Endothelial cell of umbilical vein (primary cell): ENCODE results near the gene FABP7. TPM values are rescaled to one million over a fixed set of nuclear protein-coding genes. Genes with fewer than 3 reads are reported as not detected.

Experiments used
- BruUV-seq: library from RNA; stranded (reverse); fragments of 400-500 nt; replicated peaks from 2 replicates; lab custom pipeline; 2021; lab: Mats Ljungman, UMichigan
- CTCF ChIA-PET: fragments of 300-600, 350-600 bp; sonication (Branson Sonifier 250); formaldehyde crosslinking; loops from one replicate; lab custom pipeline; 2021; ENCODE audit warnings: antibody characterized with exemption, inconsistent platforms; lab: Charles Lee
- POLR2A ChIA-PET: fragments of 300-600, 350-600 bp; sonication (Branson Sonifier 250); formaldehyde crosslinking; loops from one replicate; lab custom pipeline; 2021; ENCODE audit warnings: antibody characterized with exemption, inconsistent platforms; lab: Charles Lee
- DNase-seq: peaks from one replicate; pipeline ENCODE4 v3.0.0-alpha.2; 2011; ENCODE audit warnings: low read depth, low spot score
- FAIRE-seq: peaks from 2 replicates; lab custom pipeline; 2011; peaks lifted over from hg19 to GRCh38; lab: Jason Lieb, UNC
- H2AFZ ChIP-seq: 2 replicates; pipeline ENCODE4 v1.6.0; 2012; ENCODE audit warnings: low read depth, low read length, control low read depth, inconsistent platforms
- H3K27ac ChIP-seq: 2 replicates; pipeline ENCODE4 v1.5.1; 2011; ENCODE audit warnings: low read depth, mild to moderate bottlenecking, control low read depth, low read length, moderate library complexity; ENCODE audit not compliant: insufficient read depth
- H3K27me3 ChIP-seq, 2 experiments: 2 replicates each; pipeline versions ENCODE4 v1.6.0 to v1.6.1; 2011; ENCODE audit warnings: low read length in 2 of 2, mixed read lengths in 1 of 2; ENCODE audit not compliant: control insufficient read depth in 2 of 2, insufficient read depth in 2 of 2
- H3K36me3 ChIP-seq, 2 experiments: 2 replicates in 1 of 2; 3 replicates in 1 of 2; pipeline ENCODE4 v1.5.1; 2011; ENCODE audit warnings: low read length in 2 of 2, mild to moderate bottlenecking in 1 of 2, moderate library complexity in 1 of 2; ENCODE audit not compliant: control insufficient read depth in 2 of 2, insufficient read depth in 2 of 2; ENCODE audit errors: extremely low read depth in 1 of 2
- H3K4me1 ChIP-seq: 3 replicates; pipeline ENCODE4 v1.5.1; 2011; ENCODE audit warnings: mild to moderate bottlenecking, low read length; ENCODE audit not compliant: control insufficient read depth, insufficient read depth; ENCODE audit errors: extremely low read depth
- H3K4me2 ChIP-seq: 2 replicates; pipeline ENCODE4 v1.6.1; 2011; ENCODE audit warnings: low read length, control low read depth, mixed read lengths; ENCODE audit not compliant: insufficient read depth
- H3K4me3 ChIP-seq, 3 experiments: fragments of 200-600 bp in 1 of 3; sonication (generic), shearing (Covaris generic) in 1 of 3; replicated peaks in 1 of 3; 2 replicates each; pipeline ENCODE4 v1.5.1; 2011 to 2016; ENCODE audit warnings: control low read depth in 3 of 3, low read length in 3 of 3, mild to moderate bottlenecking in 2 of 3, inconsistent platforms in 1 of 3, low read depth in 1 of 3, moderate library complexity in 1 of 3; ENCODE audit not compliant: insufficient read depth in 1 of 3
- H3K79me2 ChIP-seq: 2 replicates; pipeline ENCODE4 v1.6.0; 2012; ENCODE audit warnings: low read length, inconsistent platforms; ENCODE audit not compliant: control insufficient read depth, insufficient read depth
- H3K9ac ChIP-seq: replicated peaks from 2 replicates; pipeline ENCODE3; 2011; ENCODE audit warnings: low read length, control low read depth; ENCODE audit not compliant: insufficient read depth; ENCODE audit errors: extremely low read depth
- H3K9me1 ChIP-seq: replicated peaks from 3 replicates; pipeline ENCODE4 v1.6.0; 2011; ENCODE audit warnings: mild to moderate bottlenecking, low read length; ENCODE audit not compliant: control insufficient read depth, insufficient read depth; ENCODE audit errors: extremely low read depth
- H3K9me3 ChIP-seq: replicated peaks from 2 replicates; pipeline ENCODE4 v1.5.1; 2012; ENCODE audit warnings: low read length, inconsistent platforms; ENCODE audit not compliant: control insufficient read depth, insufficient read depth
- H4K20me1 ChIP-seq: replicated peaks from 2 replicates; pipeline ENCODE3; 2011; ENCODE audit warnings: mild to moderate bottlenecking, low read length; ENCODE audit not compliant: control insufficient read depth, insufficient read depth; ENCODE audit errors: extremely low read depth
- CTCF ChIP-seq, 2 donors: IDR thresholded peaks; 1 replicate in 1 of 2; 2 replicates in 1 of 2; pipeline ENCODE4 v1.5.1; 2011; ENCODE audit warnings: low read length in 2 of 2, mild to moderate bottlenecking in 2 of 2, moderate library complexity in 2 of 2, control low read depth in 1 of 2, inconsistent platforms in 1 of 2, low read depth in 1 of 2; ENCODE audit not compliant: insufficient read depth in 1 of 2; ENCODE audit errors: extremely low read depth in 1 of 2
- EZH2 ChIP-seq: IDR thresholded peaks from 2 replicates; pipeline ENCODE4 v1.6.1; 2012; ENCODE audit warnings: borderline replicate concordance, low read depth, mild to moderate bottlenecking, moderate library complexity, low read length, inconsistent platforms; ENCODE audit not compliant: severe bottlenecking
- FOS ChIP-seq: IDR thresholded peaks from 2 replicates; pipeline ENCODE4 v1.6.1; 2011; ENCODE audit warnings: mild to moderate bottlenecking, low read length, moderate library complexity, borderline replicate concordance; ENCODE audit not compliant: insufficient read depth
- GATA2 ChIP-seq: IDR thresholded peaks from 2 replicates; pipeline ENCODE4 v1.7.0; 2011; ENCODE audit warnings: low read depth, mild to moderate bottlenecking, moderate library complexity, mixed read lengths, low read length; ENCODE audit not compliant: insufficient read length, insufficient read depth
- JUN ChIP-seq: IDR thresholded peaks from 2 replicates; pipeline ENCODE4 v1.6.1; 2011; ENCODE audit warnings: borderline replicate concordance, low read depth; ENCODE audit not compliant: insufficient read length, insufficient read depth
- MAX ChIP-seq: IDR thresholded peaks from 2 replicates; pipeline ENCODE4 v1.6.1; 2011; ENCODE audit not compliant: insufficient read depth, insufficient read length
- MYC ChIP-seq: IDR thresholded peaks from one replicate; pipeline ENCODE4 v1.6.1; 2011; ENCODE audit warnings: mild to moderate bottlenecking, low read depth, low read length
- POLR2A ChIP-seq: IDR thresholded peaks from 2 replicates; pipeline ENCODE4 v1.6.1; 2012; ENCODE audit warnings: low read depth, mild to moderate bottlenecking, control low read depth, low read length
- POLR2AphosphoS5 ChIP-seq: IDR thresholded peaks from 2 replicates; pipeline ENCODE4 v1.6.1; 2012; ENCODE audit warnings: low read depth, mild to moderate bottlenecking, control low read depth, low read length, moderate library complexity; ENCODE audit not compliant: insufficient read depth
- dilution Hi-C: fragments of 300-500 bp; cut with MboI; formaldehyde crosslinking; loops from one replicate; pipeline ENCODE4 v1.15.0; 2019; ENCODE audit warnings: low sequenced_read_pairs; ENCODE audit not compliant: extremely low pct_ligation_motif_present
- intact Hi-C: fragments of 100-400 bp; cut with micrococcal nuclease; formaldehyde crosslinking; loops from one replicate; pipeline ENCODE4 v1.10.0; 2022
- polyA plus RNA-seq, 4 experiments: library from polyadenylated mRNA; depleted of rRNA in 3 of 4; stranded (reverse) in 3 of 4; unstranded in 1 of 4; fragments of >200 nt; gene quantifications; 2 replicates each; pipeline versions ENCODE4 v1.2.1 to v1.2.3, GENCODE V29; 2011 to 2012; ENCODE audit warnings: missing spikeins in 1 of 4
- total RNA-seq: library from RNA; stranded (reverse); gene quantifications from 2 replicates; pipeline ENCODE4 v1.2.3, GENCODE V29; 2021

The FABP7 gene
- total and polyA plus RNA-seq, 2 donors (not counting 3 experiments of a cell fraction or from before 2014, with no cell fraction given) = not detected

GRCh38 chr6:122799140-122799745 lies 19.7 kb downstream of the FABP7 start:
- dilution Hi-C loops = no loop called here
- H3K27me3 ChIP-seq = no peaks in the 10 kb centered on the region
- DNase-seq (no peak), FAIRE-seq (no peak)
- no peaks in the 10 kb centered on the region for H3K36me3 ChIP-seq
- no peak overlapping the region for H3K4me2 ChIP-seq
- no peaks in the 10 kb centered on the region for H3K79me2 ChIP-seq
- no peak for TF ChIP-seq JUN
- no peak for TF ChIP-seq POLR2AphosphoS5
- TF ChIP-seq EZH2 = no peak
- TF ChIP-seq POLR2A = no peak
- TF ChIP-seq MYC = no peak
- no peak for TF ChIP-seq GATA2
- no peaks in the 10 kb centered on the region for H3K9me3 ChIP-seq
- no peak overlapping the region for H3K27ac ChIP-seq
- H4K20me1 ChIP-seq = no peaks in the 10 kb centered on the region
- ChIA-PET POLR2A (no interaction called here), CTCF (interaction anchor here (1.2 to 1.8 kb wide), 2 partner anchors 10 kb away, joined by 4 to 6 read pairs; partner anchors contain the start of gene SMPDL3A)
- H3K9me1 ChIP-seq = no peaks in the 10 kb centered on the region
- BruUV-seq = no TSS peak
- H3K9ac ChIP-seq = no peak overlapping the region
- no peaks in the 10 kb centered on the region for H3K4me1 ChIP-seq
- no peak overlapping the region for H3K4me3 ChIP-seq
- H2AFZ ChIP-seq = no peak overlapping the region
- intact Hi-C loops = no loop called here

- H3K79me2 ChIP-seq = no peaks in the 10 kb centered on the region
- no peaks in the 10 kb centered on the region for H3K27me3 ChIP-seq
- no peak for FAIRE-seq
- CTCF ChIA-PET = no interaction called here
- no peak overlapping the region for H3K27ac ChIP-seq
- H3K36me3 ChIP-seq = no peaks in the 10 kb centered on the region
- TF ChIP-seq POLR2AphosphoS5 (no peak), FOS (no peak), JUN (no peak), POLR2A (no peak), GATA2 (no peak), CTCF (IDR thresholded peaks at IDR 0.05; ENCODE audit: extremely low read depth in 1 of 2, insufficient read depth in 1 of 2, low read depth in 1 of 2, low read length in 2 of 2) (no peak), MYC (no peak), MAX (no peak), EZH2 (no peak)
- H3K4me3 ChIP-seq = no peak overlapping the region
- no peaks in the 10 kb centered on the region for H4K20me1 ChIP-seq
- dilution Hi-C loops (no loop called here), intact Hi-C loops (no loop called here)
- POLR2A ChIA-PET = no interaction called here
- H3K9me1 ChIP-seq = no peaks in the 10 kb centered on the region
- H3K4me1 ChIP-seq = no peaks in the 10 kb centered on the region
- DNase-seq = no peak
- H3K4me2 ChIP-seq = no peak overlapping the region
- H3K9ac ChIP-seq = no peak overlapping the region
- H2AFZ ChIP-seq = no peak overlapping the region
- no TSS peak for BruUV-seq
- H3K9me3 ChIP-seq = no peaks in the 10 kb centered on the region
These were observed 20.6 kb downstream of the FABP7 start for GRCh38 chr6:122799916-122800686.
